Activated naive CD4-positive, alpha-beta T cell (primary cell): ENCODE measurements around the gene HIGD2A.
A peak's percentile ranks its signal among the peaks of the same experiment; 100 is the strongest.

Source experiments
- DNase-seq, 4 experiments: peaks; one replicate each; lab custom pipeline; 2025; lab: John Stamatoyannopoulos, UW

Gene HIGD2A, protein sequence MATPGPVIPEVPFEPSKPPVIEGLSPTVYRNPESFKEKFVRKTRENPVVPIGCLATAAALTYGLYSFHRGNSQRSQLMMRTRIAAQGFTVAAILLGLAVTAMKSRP

DNA sequence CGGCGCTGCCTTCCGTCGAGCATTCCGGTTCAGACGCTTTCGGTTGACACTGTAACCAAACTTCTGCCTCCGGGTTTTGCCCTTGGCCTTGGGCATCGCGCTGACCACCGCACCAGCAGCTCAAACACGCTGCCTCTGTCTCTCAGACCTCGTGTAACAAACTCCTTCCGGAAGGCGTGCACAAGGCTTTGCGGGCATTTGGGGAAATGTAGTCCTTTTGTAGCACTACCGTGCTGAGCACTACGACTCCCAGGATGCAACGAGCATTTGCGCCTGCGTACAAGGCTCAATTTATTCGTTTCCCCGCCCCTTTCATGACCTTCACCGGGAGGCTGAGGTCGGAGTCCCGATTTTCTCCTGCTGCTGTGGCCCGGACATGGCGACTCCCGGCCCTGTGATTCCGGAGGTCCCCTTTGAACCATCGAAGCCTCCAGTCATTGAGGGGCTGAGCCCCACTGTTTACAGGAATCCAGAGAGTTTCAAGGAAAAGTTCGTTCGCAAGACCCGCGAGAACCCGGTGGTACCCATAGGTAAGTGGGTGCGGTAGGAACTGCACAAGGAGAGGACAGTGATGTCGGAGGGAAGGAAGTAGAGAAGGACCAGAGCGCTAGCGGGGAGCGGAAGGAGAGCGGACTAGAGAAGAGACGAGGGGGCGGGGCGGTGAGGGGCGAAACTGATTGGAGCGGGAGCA, at the start of gene HIGD2A, which contains the start of gene NOP16:
Gene HIGD2A (plus strand): TSS at position 308 of the 691 bp plus-strand sequence. CDS start 69 bp downstream, at position 377.
Gene NOP16 (minus strand): TSS at position 155 of the 691 bp plus-strand sequence. CDS start 59 bp downstream, at position 96.
- peak; percentile 90 to 97 (median 94) for DNase-seq

DNA sequence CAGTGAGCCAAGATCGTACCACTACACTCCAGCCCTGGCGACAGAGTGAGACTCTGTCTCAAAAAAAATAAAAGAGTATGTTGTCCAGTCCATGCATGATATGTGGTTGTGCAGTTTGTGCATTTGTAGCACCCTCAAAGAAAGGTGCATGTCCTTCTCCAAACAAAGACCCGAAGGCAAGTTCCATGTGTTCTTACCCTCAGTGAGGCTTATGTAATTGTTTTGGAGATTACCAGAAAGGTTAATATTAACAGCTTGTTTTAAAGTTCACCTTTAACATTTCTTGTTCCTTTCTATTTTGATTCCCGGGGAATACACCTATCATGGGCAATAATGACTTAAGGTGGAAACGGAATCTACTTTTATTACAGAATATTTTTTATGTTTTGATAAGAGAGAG, 49.2 kb upstream of the HIGD2A start:
- no peak for DNase-seq

- no peak for DNase-seq
These were observed 47.0 kb upstream of the HIGD2A start for GRCh38 chr5:176341325-176342157.

DNA sequence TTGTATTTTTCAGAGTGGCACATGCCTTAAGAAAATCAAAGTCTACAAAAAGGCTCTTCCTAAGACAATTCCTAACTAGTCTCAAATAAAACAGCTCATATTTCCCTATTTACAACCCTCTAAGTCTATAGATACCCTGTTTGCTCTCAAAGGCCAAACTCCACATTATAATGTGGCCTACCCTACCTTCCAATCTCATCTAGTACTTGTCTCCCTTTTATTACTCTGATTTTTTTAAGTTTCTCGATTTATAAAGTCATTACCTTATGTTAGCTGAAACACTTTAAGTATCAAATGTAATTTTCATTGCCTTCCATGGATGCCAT, 46.4 kb upstream of the HIGD2A start:
- DNase-seq, result no peak

GRCh38 chr5:176342766-176343458, 45.6 kb upstream of the HIGD2A start:
- DNase-seq, result no peak

- no peak for DNase-seq
These were observed 38.1 kb upstream of the HIGD2A start for GRCh38 chr5:176350416-176350815.

DNA sequence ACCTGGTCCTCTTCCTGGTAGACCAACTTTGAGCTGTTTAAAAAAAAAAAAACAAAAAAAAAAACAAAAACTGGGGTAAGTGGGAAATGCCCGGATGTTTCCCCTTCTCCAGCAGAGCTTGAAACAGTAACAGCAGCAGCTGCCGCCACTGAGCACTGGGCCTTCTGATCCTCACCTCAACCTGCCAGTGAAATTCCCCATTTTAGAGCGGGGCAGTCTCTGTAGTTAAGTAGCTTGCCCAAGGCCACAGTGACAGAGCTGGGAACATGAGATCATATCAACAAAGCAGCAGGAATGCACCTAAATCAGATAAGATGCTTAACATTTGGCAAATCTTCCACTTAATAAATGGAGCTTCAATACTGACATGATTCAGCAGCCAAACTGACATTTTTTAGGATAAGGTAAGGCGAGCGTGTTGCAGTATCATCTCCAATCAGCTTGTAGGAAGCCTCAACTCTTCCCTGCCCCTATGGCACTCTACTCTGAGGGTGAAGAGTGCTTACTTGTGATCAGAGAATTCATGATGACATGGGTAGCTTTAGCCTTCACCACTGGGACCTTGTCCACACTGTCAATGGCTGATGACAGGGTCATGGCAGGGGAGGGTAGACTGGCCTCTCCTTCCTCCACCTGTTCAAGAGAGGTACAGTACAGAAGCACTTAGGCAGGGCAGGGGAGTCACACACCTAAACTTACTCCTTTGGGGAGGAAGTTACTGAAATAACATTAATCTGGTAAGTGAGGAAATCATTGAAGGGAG, 36.3 kb upstream of the HIGD2A start:
- no peak for DNase-seq

DNA sequence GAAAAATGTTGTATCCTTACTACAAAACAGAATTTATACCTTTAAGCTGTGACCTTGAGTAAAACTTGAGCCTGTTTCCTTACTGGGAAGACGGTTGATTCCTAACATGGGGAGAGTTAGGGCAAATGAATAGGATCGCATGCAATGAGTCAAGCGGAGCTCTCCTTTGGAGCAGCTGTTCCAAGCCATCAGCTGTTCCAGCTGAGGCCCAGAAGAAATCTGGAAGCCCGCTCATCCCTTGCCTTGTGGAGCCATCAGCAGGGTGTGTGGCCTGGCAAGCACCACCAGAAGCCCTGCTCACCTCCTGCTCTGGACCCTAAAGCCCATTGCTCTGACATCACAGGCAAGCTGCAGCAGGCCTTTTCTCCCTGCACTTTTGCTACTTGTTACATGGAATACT, 35.0 kb upstream of the HIGD2A start:
- no peak for DNase-seq

DNA sequence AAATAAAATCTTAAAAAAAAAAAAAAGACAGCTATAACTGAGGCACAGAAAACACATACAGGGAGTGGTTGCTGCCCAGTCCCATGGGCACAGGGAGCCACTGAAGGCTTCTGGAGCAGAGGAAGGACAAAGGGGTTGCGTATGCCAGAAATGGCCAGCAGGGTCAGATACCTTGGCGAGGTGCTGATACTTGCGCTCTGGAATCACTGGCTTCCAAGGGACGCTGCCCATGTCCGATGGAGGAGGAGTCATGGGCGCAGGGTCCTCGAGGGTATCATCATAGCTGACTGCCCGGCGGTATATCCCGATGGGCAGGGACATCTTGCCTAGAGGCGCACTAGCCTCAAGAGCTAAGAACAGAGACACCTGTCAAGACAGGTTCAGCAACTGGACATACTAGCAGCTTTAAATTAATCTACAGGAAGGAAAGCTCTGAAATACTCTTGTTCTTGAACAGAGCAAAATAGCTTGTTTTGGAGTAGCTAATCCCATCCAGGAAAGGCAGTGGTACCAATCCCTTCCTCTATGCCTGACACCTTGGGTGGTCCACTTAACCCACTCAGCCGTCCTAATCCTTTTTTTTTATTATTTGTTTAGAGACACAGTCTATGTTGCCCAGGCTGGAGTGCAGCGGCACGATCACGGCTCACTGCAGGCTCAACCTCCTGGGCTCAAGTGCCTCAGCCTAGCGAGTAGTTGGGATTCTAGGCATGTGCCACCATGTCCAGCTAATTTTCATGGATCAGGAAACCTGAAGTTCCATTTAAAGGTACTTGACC, 33.0 kb upstream of the HIGD2A start:
- no peak for DNase-seq

GRCh38 chr5:176356179-176356566, 32.4 kb upstream of the HIGD2A start:
- DNase-seq, result no peak

- no peak for DNase-seq
These were observed 28.9 kb upstream of the HIGD2A start for GRCh38 chr5:176359658-176360057.

DNA sequence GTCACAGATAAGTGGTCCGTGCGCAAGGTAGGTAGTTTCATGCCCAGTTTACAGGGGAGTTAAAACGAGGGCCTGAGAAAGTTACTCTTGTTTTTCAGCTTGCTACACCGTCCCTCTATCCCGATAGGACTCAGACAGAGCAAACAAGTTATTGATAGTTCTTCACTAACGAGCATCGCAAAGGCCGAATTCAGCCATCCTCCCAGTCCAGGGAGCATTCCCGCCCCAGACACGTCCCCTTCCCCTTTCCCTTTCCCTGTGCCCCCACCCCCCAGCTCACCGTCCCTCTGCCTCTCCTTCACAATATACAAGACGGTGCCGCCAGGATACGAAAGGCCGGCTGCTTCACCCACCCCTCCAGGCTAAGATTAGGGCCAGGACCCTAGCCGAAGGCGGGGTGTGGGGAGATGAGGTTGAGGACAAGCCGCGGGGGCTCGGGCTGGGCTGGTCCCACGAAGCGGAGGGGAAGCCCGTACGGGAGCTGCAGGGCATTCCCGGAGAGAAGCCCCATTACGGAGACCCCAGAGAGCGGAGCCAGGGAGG, 27.6 kb upstream of the HIGD2A start:
- DNase-seq, result no peak

DNA sequence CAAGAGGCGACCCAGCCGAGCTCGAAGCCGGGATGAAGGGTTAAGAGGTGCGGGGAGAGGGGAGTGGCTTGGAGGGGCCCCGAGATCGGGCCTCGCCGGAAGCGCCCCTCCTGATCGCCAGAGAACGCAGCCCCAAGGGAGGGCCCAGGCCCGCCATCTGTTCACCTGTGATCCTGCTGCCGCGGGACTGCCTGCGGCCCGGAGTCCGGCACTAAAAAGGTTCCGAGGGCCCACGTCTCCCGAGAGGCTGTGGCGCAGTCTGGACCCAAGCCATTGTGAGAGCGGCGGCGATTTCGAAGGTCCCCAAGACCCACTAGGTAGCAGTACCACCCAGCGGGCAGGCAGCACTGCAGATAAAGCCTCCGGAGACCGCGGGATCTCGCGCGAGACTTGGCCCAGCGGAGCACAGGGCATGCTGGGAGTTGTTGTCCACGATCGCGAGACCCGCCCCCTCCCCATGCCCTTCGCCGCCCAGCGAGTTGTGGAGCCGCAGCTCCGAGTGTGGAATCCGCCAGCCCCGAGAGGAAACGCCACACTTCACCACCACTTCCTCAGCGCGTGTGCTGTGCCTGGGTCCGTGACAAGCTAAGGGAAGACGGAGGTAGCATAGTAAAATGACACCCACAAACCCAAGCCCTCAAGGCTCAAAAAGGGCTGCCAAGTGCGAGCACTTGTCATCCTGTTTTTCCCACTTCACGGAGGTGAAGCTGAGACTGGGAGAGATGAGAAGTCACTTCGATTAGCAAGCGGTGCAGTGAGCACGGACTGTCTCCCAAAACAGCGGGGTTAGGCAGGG, 26.9 kb upstream of the HIGD2A start, which contains the start of gene KIAA1191:
Gene KIAA1191 (minus strand): TSS at position 328 of the 796 bp plus-strand sequence. CDS start 2,256 bp downstream, outside the sequence.
- DNase-seq, result peak; percentile 75 to 92 (median 86)

GRCh38 chr5:176362233-176362490, 26.4 kb upstream of the HIGD2A start:
- no peak for DNase-seq

DNA sequence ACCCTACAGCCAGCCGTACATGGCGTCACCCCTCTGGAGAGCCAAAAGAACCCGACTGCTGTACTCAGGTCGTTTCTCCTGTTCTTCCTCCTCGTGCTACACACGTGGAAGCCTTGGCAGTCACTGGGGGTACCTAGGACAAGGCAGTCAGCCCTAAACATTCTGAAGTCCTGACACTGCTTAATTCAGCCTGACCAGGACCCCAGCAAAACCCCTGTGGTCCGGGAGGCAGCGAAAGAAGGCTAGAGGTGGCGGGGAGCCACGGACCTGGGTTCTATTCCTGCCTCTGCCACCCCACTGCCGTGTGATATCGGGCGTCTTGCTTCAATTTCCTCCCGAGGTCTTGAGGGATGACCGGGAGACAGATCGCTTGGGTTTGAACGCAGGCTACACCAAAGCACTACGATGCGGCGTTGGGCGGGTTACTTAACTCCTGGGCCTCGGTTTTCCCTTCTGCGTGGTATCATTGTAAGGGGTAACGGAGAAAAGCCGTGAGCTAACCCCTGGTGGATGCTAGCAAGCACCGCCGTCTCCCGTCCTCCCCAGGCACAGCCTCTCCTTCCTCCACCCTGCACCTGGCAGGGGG, 23.7 kb upstream of the HIGD2A start:
- peak in 1 of 4 experiments; percentile 15 for DNase-seq

GRCh38 chr5:176365351-176366231, 23.0 kb upstream of the HIGD2A start, which contains the start of gene ARL10:
TSS of gene ARL10 (plus strand) at chr5:176365487. CDS start at chr5:176365564, 77 bp downstream.
- peak in 3 of 4 experiments; percentile 10 to 30 (median 19) for DNase-seq

DNA sequence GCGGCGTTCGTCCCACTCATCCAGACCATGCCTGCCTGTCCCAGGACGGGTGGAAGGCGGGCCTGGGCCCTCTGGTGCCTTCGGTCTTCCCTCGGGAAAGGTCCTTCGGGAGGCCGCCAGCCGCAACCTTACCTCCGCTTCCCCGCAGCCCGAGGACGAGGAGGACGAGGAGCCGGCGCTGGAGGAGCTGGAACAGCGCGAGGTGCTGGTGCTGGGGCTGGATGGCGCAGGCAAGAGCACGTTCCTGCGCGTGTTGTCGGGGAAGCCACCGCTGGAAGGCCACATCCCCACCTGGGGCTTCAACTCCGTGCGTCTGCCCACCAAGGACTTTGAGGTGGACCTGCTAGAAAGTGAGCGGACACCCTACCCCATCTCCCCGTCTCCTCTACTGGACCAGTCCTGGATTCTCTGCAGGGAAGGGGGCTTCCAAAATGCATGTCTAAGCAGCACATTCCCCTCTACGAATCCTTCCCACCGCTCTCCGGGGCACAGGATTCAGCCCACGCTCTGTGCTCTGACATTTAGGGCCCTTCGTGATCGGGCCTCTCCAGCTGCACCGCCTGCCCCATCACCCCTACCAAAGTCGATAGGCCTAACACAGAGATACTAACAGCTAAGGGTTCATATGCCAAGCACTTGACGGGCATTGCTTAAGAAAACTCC, 22.2 kb upstream of the HIGD2A start:
- no peak for DNase-seq

- DNase-seq, result no peak
These were observed 19.8 kb upstream of the HIGD2A start for GRCh38 chr5:176368726-176369125.
